Cardiac fibroblast (primary cell): ENCODE results near the gene ELMO1.

Source experiments
- DNase-seq, 2 donors: peaks; one replicate each; pipeline versions ENCODE4 v3.0.0 to v3.0.0-alpha.2; 2010; ENCODE audit warnings: low read depth in 2 of 2
- H3K4me3 ChIP-seq, 2 donors: replicated peaks in 1 of 2; 1 replicate in 1 of 2; 2 replicates in 1 of 2; pipeline ENCODE4 v1.5.1; 2011; ENCODE audit warnings: low read depth in 2 of 2, low read length in 2 of 2, mild to moderate bottlenecking in 2 of 2, moderate library complexity in 1 of 2
- TF ChIP-seq, protein P1 (sequence below): IDR thresholded peaks from one replicate; pipeline ENCODE4 v1.5.1; 2011; ENCODE audit warnings: low read depth, mild to moderate bottlenecking, low read length, inconsistent platforms

The ELMO1 gene

DNA sequence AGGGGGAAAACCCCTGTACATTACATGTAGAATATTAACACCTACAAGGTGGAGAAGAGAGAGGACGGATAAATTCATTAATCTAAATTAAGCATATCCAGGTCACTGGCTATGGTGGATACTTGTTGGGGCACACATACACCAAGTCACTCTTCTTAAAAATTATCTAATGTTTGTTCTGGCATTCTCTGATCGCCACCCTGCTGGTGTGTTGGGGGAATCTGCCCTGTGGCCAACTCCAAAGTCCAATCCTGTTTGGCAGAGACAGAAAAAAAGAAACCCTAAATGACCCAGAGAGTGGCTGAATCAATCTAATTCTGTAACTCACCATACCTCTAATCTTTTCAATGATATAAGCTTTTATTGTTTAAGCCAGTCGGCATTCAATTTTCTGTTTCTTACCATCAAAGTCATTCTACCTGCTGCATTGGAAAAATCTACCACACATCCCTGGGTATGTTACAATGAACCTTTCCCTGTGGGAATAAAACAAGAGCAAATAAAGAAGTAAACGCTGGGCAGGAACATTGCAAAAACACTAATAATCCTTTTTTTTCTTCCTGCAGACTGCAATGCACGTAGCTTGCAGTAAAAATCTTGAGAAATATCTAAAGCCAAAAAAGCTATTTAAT lies 34.2 kb downstream of the ELMO1 start:
- H3K4me3 ChIP-seq: no peak overlapping the region
- DNase-seq: no peak
- TF ChIP-seq, protein P1, sequence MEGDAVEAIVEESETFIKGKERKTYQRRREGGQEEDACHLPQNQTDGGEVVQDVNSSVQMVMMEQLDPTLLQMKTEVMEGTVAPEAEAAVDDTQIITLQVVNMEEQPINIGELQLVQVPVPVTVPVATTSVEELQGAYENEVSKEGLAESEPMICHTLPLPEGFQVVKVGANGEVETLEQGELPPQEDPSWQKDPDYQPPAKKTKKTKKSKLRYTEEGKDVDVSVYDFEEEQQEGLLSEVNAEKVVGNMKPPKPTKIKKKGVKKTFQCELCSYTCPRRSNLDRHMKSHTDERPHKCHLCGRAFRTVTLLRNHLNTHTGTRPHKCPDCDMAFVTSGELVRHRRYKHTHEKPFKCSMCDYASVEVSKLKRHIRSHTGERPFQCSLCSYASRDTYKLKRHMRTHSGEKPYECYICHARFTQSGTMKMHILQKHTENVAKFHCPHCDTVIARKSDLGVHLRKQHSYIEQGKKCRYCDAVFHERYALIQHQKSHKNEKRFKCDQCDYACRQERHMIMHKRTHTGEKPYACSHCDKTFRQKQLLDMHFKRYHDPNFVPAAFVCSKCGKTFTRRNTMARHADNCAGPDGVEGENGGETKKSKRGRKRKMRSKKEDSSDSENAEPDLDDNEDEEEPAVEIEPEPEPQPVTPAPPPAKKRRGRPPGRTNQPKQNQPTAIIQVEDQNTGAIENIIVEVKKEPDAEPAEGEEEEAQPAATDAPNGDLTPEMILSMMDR: no peak

DNA sequence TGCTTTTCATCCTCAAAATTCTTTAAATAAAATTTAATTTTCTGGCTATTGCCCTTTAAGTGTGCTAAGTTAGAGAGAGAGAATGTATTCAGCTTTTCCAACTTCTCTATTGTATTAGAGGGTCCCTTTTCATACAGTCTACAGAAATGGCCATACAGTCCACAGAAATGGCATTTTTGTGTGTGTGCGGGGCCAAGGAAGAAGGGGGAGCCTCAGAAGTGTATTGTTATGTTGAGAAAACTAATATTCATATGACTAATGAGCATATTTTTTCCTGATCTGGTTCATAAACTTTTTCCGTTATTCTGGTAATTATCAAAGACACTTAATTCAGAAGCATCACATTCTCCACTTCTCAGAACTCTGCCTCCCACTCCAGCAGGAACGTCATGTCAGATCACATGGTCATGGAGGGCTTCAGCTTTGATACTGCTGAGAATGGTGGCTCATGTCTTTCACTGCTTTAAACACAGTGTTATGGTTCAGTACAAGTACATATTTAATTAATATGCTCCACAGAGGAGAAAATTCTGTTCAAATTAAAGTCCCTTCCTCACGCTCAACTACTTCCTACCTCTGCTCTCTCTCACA lies 37.1 kb downstream of the ELMO1 start:
- TF ChIP-seq, protein P1: no peak
- no peak for DNase-seq
- H3K4me3 ChIP-seq: no peak overlapping the region

GRCh38 chr7:37410305-37411229 lies 38.1 kb downstream of the ELMO1 start:
- no peak for DNase-seq
- no peak overlapping the region for H3K4me3 ChIP-seq
- TF ChIP-seq, protein P1: no peak

GRCh38 chr7:37409461-37409860 lies 39.2 kb downstream of the ELMO1 start:
- no peak for DNase-seq
- no peak overlapping the region for H3K4me3 ChIP-seq
- TF ChIP-seq, protein P1: no peak

DNA sequence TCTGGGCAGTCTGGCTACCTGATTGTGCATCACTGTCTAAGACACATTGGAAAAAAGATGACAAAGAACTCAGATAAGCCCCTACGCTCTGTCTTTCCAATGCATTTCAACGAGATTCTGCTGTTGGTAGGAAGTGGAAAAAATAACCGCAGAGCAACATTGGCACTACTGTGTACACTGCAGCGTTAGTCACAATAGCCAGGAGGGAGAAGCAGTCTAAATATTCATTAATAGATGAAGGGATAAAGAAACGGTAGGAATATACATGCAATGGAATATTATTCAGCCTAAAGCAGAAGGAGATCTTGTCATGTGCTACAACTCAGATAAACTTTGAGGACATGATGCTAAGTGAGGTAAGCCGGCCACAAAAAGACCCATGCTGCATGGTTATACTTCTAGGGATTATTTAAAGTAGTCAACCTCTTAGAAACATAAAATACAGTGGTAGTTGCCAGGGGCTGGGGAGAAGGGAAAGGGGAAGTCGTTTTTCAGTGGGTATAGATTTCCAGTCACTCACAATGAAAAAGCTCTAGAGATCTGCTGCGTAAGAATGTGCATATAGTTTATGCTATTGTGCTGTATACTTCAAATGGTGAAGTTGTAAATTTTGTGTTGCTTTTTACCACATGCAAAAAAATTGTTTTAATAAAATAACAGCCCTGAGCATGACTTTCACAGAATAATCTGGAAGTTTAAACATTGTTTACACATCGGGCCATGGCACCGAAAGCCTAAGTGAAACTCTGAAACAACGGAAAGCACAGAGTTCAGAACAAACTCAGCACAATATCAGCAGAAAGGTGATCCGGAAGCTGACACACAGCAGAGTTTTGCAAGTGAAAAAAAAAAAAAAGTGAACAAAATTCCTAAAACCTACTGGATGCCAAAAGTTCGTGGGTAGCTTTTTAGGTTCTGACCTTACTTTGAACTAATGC lies 40.1 kb downstream of the ELMO1 start:
- DNase-seq: no peak
- no peak overlapping the region for H3K4me3 ChIP-seq
- TF ChIP-seq, protein P1: no peak

DNA sequence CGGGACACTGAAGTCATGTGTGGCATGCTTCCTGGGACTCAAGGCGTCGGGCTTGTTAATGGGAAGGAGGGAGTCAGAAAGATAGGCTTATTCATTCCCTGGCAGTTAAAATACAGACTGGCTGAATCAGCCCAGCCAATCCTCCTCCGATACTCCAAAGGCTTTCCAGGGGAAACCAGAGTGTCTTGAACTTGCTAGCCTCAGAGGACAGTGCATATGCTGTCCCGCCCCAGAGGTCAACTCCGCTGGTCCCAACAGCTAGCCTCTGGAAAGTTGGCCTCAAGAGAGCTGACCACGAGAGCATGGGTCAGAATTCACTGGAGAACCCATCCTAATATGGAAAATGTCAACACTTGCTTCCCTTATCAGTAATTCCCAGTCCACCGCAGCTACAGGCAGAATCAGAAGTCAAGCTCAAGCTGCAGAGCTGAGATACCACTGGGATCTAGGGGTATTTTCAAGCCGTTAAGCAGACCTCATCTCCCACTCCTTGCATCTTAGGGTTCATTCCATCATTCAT lies 43.0 kb downstream of the ELMO1 start:
- DNase-seq: no peak
- no peak overlapping the region for H3K4me3 ChIP-seq
- TF ChIP-seq, protein P1: no peak
